Panc1 (cell line): Measurements from ENCODE around the gene B4GALT7.

Source experiments
- POLR2AphosphoS5 ChIP-seq: IDR thresholded peaks from 2 replicates; pipeline ENCODE4 v1.6.1; 2012; ENCODE audit warnings: mild to moderate bottlenecking, low read depth, low read length, moderate library complexity
- TCF7L2 ChIP-seq: IDR thresholded peaks from 2 replicates; pipeline ENCODE4 v1.6.1; 2011; ENCODE audit warnings: mild to moderate bottlenecking, low read depth, low read length, inconsistent platforms
- TF ChIP-seq, protein P1 (sequence below): fragments of 450-650 bp; IDR thresholded peaks from 2 replicates; pipeline ENCODE4 v1.5.1; 2017; ENCODE audit warnings: mild to moderate bottlenecking
- TF ChIP-seq, protein P2 (sequence below), 2 experiments: IDR thresholded peaks; 2 replicates each; pipeline ENCODE4 v1.6.1; 2011 to 2012; ENCODE audit warnings: low read depth in 2 of 2, control low read depth in 1 of 2, low read length in 1 of 2, mild to moderate bottlenecking in 1 of 2, moderate library complexity in 1 of 2; ENCODE audit not compliant: insufficient read depth in 1 of 2

DNA sequence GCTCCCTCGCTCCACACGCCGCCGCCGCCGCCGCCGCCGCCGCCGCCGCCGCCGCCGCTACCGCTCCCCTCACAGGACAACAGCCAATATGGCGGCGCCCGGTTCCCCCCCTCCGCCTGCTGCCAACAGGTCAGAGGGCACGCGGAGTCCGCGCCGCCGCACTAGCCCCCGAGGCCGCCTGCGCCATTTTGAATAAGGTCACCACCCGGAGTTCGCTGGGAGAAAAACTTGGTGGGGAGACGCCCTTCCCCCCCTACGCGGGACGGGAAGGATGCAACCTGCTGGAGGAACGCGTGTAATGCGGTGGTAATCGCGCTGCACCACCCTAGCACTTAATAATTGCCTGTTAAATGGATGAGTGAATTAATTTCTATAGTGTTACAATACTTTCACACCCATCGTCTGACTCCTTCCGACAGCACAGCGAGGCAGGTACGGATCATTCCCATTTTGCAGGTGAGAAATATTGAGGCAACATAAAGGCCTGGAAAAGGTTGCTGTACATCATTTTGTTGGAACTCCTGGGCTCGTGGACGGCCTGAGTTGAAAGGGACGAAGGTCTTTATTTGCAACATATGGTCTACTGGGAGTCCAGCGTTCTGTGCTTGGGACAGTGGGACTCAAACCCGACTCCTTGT is 45.3 kb upstream of the B4GALT7 start, which contains the start of gene FAM193B:
- TF ChIP-seq, protein P1, sequence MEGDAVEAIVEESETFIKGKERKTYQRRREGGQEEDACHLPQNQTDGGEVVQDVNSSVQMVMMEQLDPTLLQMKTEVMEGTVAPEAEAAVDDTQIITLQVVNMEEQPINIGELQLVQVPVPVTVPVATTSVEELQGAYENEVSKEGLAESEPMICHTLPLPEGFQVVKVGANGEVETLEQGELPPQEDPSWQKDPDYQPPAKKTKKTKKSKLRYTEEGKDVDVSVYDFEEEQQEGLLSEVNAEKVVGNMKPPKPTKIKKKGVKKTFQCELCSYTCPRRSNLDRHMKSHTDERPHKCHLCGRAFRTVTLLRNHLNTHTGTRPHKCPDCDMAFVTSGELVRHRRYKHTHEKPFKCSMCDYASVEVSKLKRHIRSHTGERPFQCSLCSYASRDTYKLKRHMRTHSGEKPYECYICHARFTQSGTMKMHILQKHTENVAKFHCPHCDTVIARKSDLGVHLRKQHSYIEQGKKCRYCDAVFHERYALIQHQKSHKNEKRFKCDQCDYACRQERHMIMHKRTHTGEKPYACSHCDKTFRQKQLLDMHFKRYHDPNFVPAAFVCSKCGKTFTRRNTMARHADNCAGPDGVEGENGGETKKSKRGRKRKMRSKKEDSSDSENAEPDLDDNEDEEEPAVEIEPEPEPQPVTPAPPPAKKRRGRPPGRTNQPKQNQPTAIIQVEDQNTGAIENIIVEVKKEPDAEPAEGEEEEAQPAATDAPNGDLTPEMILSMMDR: 0 out of 2 replicates have a peak, but pooled peaks have one; percentile 17
- TF ChIP-seq, protein P2, sequence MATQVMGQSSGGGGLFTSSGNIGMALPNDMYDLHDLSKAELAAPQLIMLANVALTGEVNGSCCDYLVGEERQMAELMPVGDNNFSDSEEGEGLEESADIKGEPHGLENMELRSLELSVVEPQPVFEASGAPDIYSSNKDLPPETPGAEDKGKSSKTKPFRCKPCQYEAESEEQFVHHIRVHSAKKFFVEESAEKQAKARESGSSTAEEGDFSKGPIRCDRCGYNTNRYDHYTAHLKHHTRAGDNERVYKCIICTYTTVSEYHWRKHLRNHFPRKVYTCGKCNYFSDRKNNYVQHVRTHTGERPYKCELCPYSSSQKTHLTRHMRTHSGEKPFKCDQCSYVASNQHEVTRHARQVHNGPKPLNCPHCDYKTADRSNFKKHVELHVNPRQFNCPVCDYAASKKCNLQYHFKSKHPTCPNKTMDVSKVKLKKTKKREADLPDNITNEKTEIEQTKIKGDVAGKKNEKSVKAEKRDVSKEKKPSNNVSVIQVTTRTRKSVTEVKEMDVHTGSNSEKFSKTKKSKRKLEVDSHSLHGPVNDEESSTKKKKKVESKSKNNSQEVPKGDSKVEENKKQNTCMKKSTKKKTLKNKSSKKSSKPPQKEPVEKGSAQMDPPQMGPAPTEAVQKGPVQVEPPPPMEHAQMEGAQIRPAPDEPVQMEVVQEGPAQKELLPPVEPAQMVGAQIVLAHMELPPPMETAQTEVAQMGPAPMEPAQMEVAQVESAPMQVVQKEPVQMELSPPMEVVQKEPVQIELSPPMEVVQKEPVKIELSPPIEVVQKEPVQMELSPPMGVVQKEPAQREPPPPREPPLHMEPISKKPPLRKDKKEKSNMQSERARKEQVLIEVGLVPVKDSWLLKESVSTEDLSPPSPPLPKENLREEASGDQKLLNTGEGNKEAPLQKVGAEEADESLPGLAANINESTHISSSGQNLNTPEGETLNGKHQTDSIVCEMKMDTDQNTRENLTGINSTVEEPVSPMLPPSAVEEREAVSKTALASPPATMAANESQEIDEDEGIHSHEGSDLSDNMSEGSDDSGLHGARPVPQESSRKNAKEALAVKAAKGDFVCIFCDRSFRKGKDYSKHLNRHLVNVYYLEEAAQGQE (IDR thresholded peaks at IDR 0.05; ENCODE audit: insufficient read depth in 1 of 2, low read depth in 2 of 2, low read length in 1 of 2): no peak
- TF ChIP-seq POLR2AphosphoS5 (0 out of 2 replicates have a peak, but pooled peaks have one; percentile 44), TCF7L2 (no peak)
